ENCODE data around the gene ATF7IP. TPM values are rescaled to one million over a fixed set of nuclear protein-coding genes. Genes with fewer than 3 reads are reported as not detected.
"Not testable (repeated sequence)": the region's sequence is repeated elsewhere in the genome, so short reads cannot be mapped to it uniquely, and the experiment has no call there.

Gene ATF7IP
- total RNA-seq, 1 donor from 2014 or later, result 115 TPM

- Histone ChIP-seq H3K9ac (ENCODE audit: low read length) (peak overlapping the region; percentile 24), H3K4me2 (ENCODE audit: low read length) (peak overlapping the region; percentile 62), H3K27ac (ENCODE audit: low read depth, low read length) (peak overlapping the region; percentile 55), H4K20me1 (ENCODE audit: insufficient read depth, low read length) (no peaks in the 10 kb centered on the region), H2AFZ (ENCODE audit: low read depth, low read length) (no peak overlapping the region), H3K36me3 (ENCODE audit: insufficient read depth, low read length) (no peaks in the 10 kb centered on the region), H3K27me3 (ENCODE audit: insufficient read depth, low read length) (no peaks in the 10 kb centered on the region), H3K4me1 (ENCODE audit: insufficient read depth, low read length) (peaks cover 14% of the 10 kb centered on the region), H3K4me3 (ENCODE audit: insufficient read depth, low read depth, low read length) (no peak overlapping the region), H3K9me3 (ENCODE audit: insufficient read depth, low read depth, low read length) (no peaks in the 10 kb centered on the region), H3K79me2 (ENCODE audit: insufficient read depth, low read length) (peaks cover 100% of the 10 kb centered on the region)
- peak overlapping the region; percentile 30 for H3K27ac Mint-ChIP-seq (ENCODE audit: unreplicated experiment)
- no peak for DNase-seq (ENCODE audit: low read depth)
- H3K9me3 Mint-ChIP-seq (ENCODE audit: unreplicated experiment), result no peaks in the 10 kb centered on the region
- H3K4me1 Mint-ChIP-seq (ENCODE audit: low read depth, unreplicated experiment), result peaks cover 35% of the 10 kb centered on the region
- no peaks in the 10 kb centered on the region for H3K36me3 Mint-ChIP-seq (ENCODE audit: low read depth, unreplicated experiment)
- TF ChIP-seq CTCF (IDR thresholded peaks at IDR 0.05; ENCODE audit: insufficient read depth, low read depth, low read length) (no peak), EZH2 (IDR thresholded peaks at IDR 0.05; ENCODE audit: insufficient read depth, low read length) (no peak)
- no peaks in the 10 kb centered on the region for H3K27me3 Mint-ChIP-seq (ENCODE audit: low read depth, unreplicated experiment)
- peak overlapping the region; percentile 18 for H3K4me3 Mint-ChIP-seq (ENCODE audit: unreplicated experiment)
- FAIRE-seq, result no peak
Measured at GRCh38 chr12:14403293-14403692, 37.8 kb downstream of the ATF7IP start.

DNA sequence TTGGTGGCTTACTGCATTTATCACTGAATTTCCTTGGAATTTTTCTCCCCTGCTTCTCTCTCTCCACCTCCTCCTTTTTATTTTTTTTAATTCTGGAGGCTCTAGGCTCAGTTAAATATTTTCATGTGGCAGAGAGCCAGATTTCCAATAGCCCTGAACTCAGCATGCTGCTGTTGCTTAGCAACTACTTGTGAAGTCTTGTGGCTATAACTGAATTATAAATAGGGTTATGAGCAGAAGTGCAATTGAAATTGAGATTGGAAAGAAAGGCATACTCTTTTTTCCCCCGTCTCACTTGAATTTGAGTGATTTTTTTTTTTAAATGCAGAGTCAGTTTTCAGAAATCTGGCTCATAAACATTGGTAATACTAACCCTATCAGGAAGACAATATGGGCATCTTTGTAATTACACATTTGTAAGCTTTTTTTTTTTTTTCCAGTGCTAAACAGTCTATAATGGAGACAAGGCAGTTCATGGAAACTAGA lies 38.3 kb downstream of the ATF7IP start:
- peak overlapping the region; percentile 55 for H3K27ac ChIP-seq (ENCODE audit: low read depth, low read length)

DNA sequence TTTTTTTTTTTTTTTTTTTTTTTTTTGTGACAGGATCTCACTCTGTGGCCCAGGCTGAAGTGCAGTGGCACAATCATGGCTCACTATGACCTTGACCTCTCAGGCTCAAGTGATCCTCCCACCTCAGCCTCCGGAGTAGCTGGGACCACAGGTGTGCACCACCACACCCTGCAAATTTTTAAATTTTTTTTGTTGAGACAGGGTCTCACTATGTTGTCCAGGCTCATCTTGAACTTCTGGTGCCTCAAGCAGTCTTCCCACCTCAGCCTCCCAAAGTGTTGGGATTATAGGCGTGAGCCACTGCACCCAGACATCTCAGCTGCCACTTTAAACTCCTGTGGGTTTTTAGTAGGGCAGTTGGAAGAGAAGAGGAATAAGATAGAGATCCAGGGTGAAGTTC lies 39.9 kb downstream of the ATF7IP start:
- FAIRE-seq; H3K4me2 ChIP-seq (ENCODE audit: low read length); H3K4me3 ChIP-seq (ENCODE audit: insufficient read depth, low read depth, low read length); H3K4me3 Mint-ChIP-seq (ENCODE audit: unreplicated experiment); H3K9ac ChIP-seq (ENCODE audit: low read length); H4K20me1 ChIP-seq (ENCODE audit: insufficient read depth, low read length); H3K27me3 ChIP-seq (ENCODE audit: insufficient read depth, low read length); DNase-seq (ENCODE audit: low read depth); H3K27me3 Mint-ChIP-seq (ENCODE audit: low read depth, unreplicated experiment); H3K4me1 ChIP-seq (ENCODE audit: insufficient read depth, low read length); H3K27ac ChIP-seq (ENCODE audit: low read depth, low read length); H3K36me3 ChIP-seq (ENCODE audit: insufficient read depth, low read length); H3K27ac Mint-ChIP-seq (ENCODE audit: unreplicated experiment); H3K9me3 ChIP-seq (ENCODE audit: insufficient read depth, low read depth, low read length); H3K36me3 Mint-ChIP-seq (ENCODE audit: low read depth, unreplicated experiment); H3K9me3 Mint-ChIP-seq (ENCODE audit: unreplicated experiment); H2AFZ ChIP-seq (ENCODE audit: low read depth, low read length): not testable (repeated sequence)
- peaks cover 100% of the 10 kb centered on the region for H3K79me2 ChIP-seq (ENCODE audit: insufficient read depth, low read length)
- peaks cover 32% of the 10 kb centered on the region for H3K4me1 Mint-ChIP-seq (ENCODE audit: low read depth, unreplicated experiment)

More for the DNA sequence above, 38.3 kb downstream of the ATF7IP start:
- H3K36me3 ChIP-seq (ENCODE audit: insufficient read depth, low read length), result no peaks in the 10 kb centered on the region
- H3K27me3 ChIP-seq (ENCODE audit: insufficient read depth, low read length), result no peaks in the 10 kb centered on the region
- no peaks in the 10 kb centered on the region for H3K9me3 ChIP-seq (ENCODE audit: insufficient read depth, low read depth, low read length)
- FAIRE-seq (peak; percentile 76), DNase-seq (ENCODE audit: low read depth) (peak; percentile 86)
- H3K9ac ChIP-seq (ENCODE audit: low read length), result peak overlapping the region; percentile 24
- peak overlapping the region; percentile 30 for H3K27ac Mint-ChIP-seq (ENCODE audit: unreplicated experiment)
- peak overlapping the region; percentile 62 for H3K4me2 ChIP-seq (ENCODE audit: low read length)
- TF ChIP-seq EZH2 (IDR thresholded peaks at IDR 0.05; ENCODE audit: insufficient read depth, low read length) (no peak), CTCF (IDR thresholded peaks at IDR 0.05; ENCODE audit: insufficient read depth, low read depth, low read length) (no peak)
- no peaks in the 10 kb centered on the region for H4K20me1 ChIP-seq (ENCODE audit: insufficient read depth, low read length)
- H3K4me1 ChIP-seq (ENCODE audit: insufficient read depth, low read length), result peaks cover 14% of the 10 kb centered on the region
- peak overlapping the region; percentile 6 for H3K4me3 ChIP-seq (ENCODE audit: insufficient read depth, low read depth, low read length)
- no peaks in the 10 kb centered on the region for H3K27me3 Mint-ChIP-seq (ENCODE audit: low read depth, unreplicated experiment)
- H3K9me3 Mint-ChIP-seq (ENCODE audit: unreplicated experiment), result no peaks in the 10 kb centered on the region
- peaks cover 35% of the 10 kb centered on the region for H3K4me1 Mint-ChIP-seq (ENCODE audit: low read depth, unreplicated experiment)
- H3K4me3 Mint-ChIP-seq (ENCODE audit: unreplicated experiment), result peak overlapping the region; percentile 18
- H3K36me3 Mint-ChIP-seq (ENCODE audit: low read depth, unreplicated experiment), result no peaks in the 10 kb centered on the region
- no peak overlapping the region for H2AFZ ChIP-seq (ENCODE audit: low read depth, low read length)
- peaks cover 100% of the 10 kb centered on the region for H3K79me2 ChIP-seq (ENCODE audit: insufficient read depth, low read length)

Data from astrocyte (in vitro differentiated cells and primary cell).